ENCODE measurements around the gene ORMDL1. TPM values are rescaled to one million over a fixed set of nuclear protein-coding genes. Genes with fewer than 3 reads are reported as not detected.

ORMDL1 gene
- total and polyA plus RNA-seq, 2 experiments from 2014 or later: 50.5 to 84.2 TPM

DNA sequence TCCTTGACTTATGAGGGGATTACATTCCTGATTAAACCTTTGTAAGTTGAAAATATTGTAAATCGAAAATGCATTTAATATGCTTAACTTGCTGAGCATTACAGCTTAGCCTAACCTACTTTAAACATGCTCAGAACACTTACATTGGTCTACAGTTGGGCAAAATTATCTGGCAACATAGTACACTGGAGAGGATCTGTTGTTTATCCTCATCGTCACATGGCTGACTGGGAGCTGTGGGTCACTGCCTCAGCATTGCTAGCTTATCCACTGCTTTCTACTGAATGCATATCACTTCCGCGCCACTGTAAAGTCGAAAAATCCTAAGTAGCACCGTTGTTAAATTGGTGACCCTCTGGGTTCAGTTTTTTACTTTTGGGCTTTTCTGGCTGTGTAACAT is 13.8 kb upstream of the ORMDL1 start (continued):
- no peak for TF ChIP-seq EZH2phosphoT487 (IDR thresholded peaks at IDR 0.05; ENCODE audit: unreplicated experiment)
- no peak for TF ChIP-seq CREB1 (CRISPR knock-in tag; IDR thresholded peaks at IDR 0.05; ENCODE audit: low read depth)
- no peak for TF ChIP-seq JUNB (IDR thresholded peaks at IDR 0.05; ENCODE audit: unreplicated experiment)
- TF ChIP-seq, protein P1, sequence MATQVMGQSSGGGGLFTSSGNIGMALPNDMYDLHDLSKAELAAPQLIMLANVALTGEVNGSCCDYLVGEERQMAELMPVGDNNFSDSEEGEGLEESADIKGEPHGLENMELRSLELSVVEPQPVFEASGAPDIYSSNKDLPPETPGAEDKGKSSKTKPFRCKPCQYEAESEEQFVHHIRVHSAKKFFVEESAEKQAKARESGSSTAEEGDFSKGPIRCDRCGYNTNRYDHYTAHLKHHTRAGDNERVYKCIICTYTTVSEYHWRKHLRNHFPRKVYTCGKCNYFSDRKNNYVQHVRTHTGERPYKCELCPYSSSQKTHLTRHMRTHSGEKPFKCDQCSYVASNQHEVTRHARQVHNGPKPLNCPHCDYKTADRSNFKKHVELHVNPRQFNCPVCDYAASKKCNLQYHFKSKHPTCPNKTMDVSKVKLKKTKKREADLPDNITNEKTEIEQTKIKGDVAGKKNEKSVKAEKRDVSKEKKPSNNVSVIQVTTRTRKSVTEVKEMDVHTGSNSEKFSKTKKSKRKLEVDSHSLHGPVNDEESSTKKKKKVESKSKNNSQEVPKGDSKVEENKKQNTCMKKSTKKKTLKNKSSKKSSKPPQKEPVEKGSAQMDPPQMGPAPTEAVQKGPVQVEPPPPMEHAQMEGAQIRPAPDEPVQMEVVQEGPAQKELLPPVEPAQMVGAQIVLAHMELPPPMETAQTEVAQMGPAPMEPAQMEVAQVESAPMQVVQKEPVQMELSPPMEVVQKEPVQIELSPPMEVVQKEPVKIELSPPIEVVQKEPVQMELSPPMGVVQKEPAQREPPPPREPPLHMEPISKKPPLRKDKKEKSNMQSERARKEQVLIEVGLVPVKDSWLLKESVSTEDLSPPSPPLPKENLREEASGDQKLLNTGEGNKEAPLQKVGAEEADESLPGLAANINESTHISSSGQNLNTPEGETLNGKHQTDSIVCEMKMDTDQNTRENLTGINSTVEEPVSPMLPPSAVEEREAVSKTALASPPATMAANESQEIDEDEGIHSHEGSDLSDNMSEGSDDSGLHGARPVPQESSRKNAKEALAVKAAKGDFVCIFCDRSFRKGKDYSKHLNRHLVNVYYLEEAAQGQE (IDR thresholded peaks at IDR 0.05; ENCODE audit: unreplicated experiment): no peak

DNA sequence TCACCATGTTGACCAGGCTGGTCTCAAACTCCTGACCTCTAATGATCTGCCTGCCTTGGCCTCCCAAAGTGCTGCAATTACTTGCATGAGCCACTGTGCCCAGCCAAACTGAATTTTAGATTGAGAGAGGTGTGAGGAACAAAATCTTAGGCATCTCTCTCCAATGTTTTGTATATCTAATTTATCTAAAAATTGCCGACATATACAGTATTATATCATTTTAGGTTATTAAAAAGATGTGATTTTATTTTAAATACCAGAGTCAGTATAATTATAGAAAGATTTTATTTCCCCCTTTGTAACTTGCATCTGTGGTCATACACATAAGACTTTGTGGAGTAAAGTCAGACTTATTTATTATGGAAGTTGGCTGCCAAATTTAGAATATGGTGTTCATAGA is 10.2 kb upstream of the ORMDL1 start:
- Mint-ChIP-seq H3K4me3 (no peak overlapping the region), H3K27ac (no peak overlapping the region), H3K4me1 (peaks cover 3% of the 10 kb centered on the region; the same call in 2 of the 3 replicates), H3K9me3 (no peaks in the 10 kb centered on the region), H3K36me3 (ENCODE audit: low read depth) (peaks cover 60% of the 10 kb centered on the region), H3K27me3 (ENCODE audit: insufficient read depth, low read depth, poor library complexity) (no peaks in the 10 kb centered on the region)
- H3K79me2 ChIP-seq (replicated peaks; ENCODE audit: insufficient read depth): peaks cover 39% of the 10 kb centered on the region
- DNase-seq (ENCODE audit: low spot score): no peak
- H4K20me1 ChIP-seq (replicated peaks; ENCODE audit: insufficient read depth): peaks cover 7% of the 10 kb centered on the region
- no peak overlapping the region for H3K4me2 ChIP-seq
- no peak overlapping the region for H3K27ac ChIP-seq (ENCODE audit: low read depth)
- peaks cover 37% of the 10 kb centered on the region; the same call in 1 of the 2 replicates for H3K36me3 ChIP-seq (ENCODE audit: insufficient read depth)
- H3K9me2 ChIP-seq (ENCODE audit: insufficient read depth): no peaks in the 10 kb centered on the region
- H3K4me3 ChIP-seq: no peak overlapping the region
- no peaks in the 10 kb centered on the region for H3F3A ChIP-seq (replicated peaks; ENCODE audit: low read depth)
- no peak overlapping the region for H2AFZ ChIP-seq
- H3K27me3 ChIP-seq (ENCODE audit: insufficient read depth): no peaks in the 10 kb centered on the region
- ATAC-seq: no peak
- H3K4me1 ChIP-seq (ENCODE audit: insufficient read depth): no peaks in the 10 kb centered on the region
- no peak for TF ChIP-seq ZNF331 (CRISPR knock-in tag; IDR thresholded peaks at IDR 0.05; ENCODE audit: low read depth)
- no peak for TF ChIP-seq JUNB (IDR thresholded peaks at IDR 0.05; ENCODE audit: unreplicated experiment)
- TF ChIP-seq, protein P1 (IDR thresholded peaks at IDR 0.05; ENCODE audit: unreplicated experiment): no peak
- no peak for TF ChIP-seq NANOG (IDR thresholded peaks at IDR 0.05; ENCODE audit: borderline replicate concordance)
- TF ChIP-seq POLR2AphosphoS5 (IDR thresholded peaks at IDR 0.05; ENCODE audit: low read depth): no peak
- no peak for TF ChIP-seq CREB1 (CRISPR knock-in tag; IDR thresholded peaks at IDR 0.05; ENCODE audit: low read depth)
- TF ChIP-seq, protein P2, sequence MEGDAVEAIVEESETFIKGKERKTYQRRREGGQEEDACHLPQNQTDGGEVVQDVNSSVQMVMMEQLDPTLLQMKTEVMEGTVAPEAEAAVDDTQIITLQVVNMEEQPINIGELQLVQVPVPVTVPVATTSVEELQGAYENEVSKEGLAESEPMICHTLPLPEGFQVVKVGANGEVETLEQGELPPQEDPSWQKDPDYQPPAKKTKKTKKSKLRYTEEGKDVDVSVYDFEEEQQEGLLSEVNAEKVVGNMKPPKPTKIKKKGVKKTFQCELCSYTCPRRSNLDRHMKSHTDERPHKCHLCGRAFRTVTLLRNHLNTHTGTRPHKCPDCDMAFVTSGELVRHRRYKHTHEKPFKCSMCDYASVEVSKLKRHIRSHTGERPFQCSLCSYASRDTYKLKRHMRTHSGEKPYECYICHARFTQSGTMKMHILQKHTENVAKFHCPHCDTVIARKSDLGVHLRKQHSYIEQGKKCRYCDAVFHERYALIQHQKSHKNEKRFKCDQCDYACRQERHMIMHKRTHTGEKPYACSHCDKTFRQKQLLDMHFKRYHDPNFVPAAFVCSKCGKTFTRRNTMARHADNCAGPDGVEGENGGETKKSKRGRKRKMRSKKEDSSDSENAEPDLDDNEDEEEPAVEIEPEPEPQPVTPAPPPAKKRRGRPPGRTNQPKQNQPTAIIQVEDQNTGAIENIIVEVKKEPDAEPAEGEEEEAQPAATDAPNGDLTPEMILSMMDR (conservative IDR thresholded peaks at IDR 0.05; ENCODE audit: low read depth in 2 of 2): no peak
- TF ChIP-seq EZH2phosphoT487 (IDR thresholded peaks at IDR 0.05; ENCODE audit: unreplicated experiment): no peak
- no peak for TF ChIP-seq ZNF114 (CRISPR knock-in tag; IDR thresholded peaks at IDR 0.05)
- TF ChIP-seq, protein P3, sequence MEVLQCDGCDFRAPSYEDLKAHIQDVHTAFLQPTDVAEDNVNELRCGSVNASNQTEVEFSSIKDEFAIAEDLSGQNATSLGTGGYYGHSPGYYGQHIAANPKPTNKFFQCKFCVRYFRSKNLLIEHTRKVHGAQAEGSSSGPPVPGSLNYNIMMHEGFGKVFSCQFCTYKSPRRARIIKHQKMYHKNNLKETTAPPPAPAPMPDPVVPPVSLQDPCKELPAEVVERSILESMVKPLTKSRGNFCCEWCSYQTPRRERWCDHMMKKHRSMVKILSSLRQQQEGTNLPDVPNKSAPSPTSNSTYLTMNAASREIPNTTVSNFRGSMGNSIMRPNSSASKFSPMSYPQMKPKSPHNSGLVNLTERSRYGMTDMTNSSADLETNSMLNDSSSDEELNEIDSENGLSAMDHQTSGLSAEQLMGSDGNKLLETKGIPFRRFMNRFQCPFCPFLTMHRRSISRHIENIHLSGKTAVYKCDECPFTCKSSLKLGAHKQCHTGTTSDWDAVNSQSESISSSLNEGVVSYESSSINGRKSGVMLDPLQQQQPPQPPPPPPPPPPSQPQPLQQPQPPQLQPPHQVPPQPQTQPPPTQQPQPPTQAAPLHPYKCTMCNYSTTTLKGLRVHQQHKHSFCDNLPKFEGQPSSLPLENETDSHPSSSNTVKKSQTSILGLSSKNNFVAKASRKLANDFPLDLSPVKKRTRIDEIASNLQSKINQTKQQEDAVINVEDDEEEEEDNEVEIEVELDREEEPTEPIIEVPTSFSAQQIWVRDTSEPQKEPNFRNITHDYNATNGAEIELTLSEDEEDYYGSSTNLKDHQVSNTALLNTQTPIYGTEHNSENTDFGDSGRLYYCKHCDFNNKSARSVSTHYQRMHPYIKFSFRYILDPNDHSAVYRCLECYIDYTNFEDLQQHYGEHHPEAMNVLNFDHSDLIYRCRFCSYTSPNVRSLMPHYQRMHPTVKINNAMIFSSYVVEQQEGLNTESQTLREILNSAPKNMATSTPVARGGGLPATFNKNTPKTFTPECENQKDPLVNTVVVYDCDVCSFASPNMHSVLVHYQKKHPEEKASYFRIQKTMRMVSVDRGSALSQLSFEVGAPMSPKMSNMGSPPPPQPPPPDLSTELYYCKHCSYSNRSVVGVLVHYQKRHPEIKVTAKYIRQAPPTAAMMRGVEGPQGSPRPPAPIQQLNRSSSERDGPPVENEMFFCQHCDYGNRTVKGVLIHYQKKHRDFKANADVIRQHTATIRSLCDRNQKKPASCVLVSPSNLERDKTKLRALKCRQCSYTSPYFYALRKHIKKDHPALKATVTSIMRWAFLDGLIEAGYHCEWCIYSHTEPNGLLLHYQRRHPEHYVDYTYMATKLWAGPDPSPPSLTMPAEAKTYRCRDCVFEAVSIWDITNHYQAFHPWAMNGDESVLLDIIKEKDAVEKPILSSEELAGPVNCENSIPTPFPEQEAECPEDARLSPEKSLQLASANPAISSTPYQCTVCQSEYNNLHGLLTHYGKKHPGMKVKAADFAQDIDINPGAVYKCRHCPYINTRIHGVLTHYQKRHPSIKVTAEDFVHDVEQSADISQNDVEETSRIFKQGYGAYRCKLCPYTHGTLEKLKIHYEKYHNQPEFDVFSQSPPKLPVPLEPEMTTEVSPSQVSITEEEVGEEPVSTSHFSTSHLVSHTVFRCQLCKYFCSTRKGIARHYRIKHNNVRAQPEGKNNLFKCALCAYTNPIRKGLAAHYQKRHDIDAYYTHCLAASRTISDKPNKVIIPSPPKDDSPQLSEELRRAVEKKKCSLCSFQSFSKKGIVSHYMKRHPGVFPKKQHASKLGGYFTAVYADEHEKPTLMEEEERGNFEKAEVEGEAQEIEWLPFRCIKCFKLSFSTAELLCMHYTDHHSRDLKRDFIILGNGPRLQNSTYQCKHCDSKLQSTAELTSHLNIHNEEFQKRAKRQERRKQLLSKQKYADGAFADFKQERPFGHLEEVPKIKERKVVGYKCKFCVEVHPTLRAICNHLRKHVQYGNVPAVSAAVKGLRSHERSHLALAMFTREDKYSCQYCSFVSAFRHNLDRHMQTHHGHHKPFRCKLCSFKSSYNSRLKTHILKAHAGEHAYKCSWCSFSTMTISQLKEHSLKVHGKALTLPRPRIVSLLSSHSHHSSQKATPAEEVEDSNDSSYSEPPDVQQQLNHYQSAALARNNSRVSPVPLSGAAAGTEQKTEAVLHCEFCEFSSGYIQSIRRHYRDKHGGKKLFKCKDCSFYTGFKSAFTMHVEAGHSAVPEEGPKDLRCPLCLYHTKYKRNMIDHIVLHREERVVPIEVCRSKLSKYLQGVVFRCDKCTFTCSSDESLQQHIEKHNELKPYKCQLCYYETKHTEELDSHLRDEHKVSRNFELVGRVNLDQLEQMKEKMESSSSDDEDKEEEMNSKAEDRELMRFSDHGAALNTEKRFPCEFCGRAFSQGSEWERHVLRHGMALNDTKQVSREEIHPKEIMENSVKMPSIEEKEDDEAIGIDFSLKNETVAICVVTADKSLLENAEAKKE (CRISPR knock-in tag; IDR thresholded peaks at IDR 0.05): no peak

Measured in GM23338 (cell line).